ENCODE data around the gene SLC5A10. TPM values are rescaled to one million over a fixed set of nuclear protein-coding genes. Genes with fewer than 3 reads are reported as not detected.

SLC5A10 gene
- polyA plus RNA-seq, 1 donor (not counting 4 experiments of a cell fraction or from before 2014, with no cell fraction given): not detected

DNA sequence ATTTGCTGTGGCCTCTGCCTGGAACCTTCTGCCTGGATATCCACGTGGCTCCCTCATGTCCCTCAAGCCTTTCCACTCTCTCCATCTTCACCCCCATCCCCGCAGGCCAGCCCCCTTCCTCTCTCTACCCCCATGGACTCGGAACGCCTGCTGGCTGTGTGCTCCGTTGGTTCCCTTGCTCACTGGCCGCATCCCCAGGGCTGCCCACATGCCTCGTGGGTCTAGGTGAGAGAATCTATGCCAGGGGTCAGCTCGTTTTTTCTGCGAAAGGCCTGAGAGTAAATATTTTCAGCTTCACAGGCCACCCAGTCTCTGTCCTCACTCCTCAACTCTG lies 12.0 kb downstream of the SLC5A10 start:
- H3K36me3 ChIP-seq (ENCODE audit: control insufficient read depth in 2 of 2, extremely low read depth in 1 of 2, insufficient read depth in 2 of 2, low read length in 2 of 2): no peaks in the 10 kb centered on the region
- FAIRE-seq (no peak), DNase-seq (ENCODE audit: low read depth, low spot score) (no peak)
- no peak overlapping the region for H2AFZ ChIP-seq (ENCODE audit: control insufficient read depth, low read length)
- H3K27me3 ChIP-seq (ENCODE audit: control insufficient read depth, extremely low read depth, insufficient read depth, low read length): no peaks in the 10 kb centered on the region
- peaks cover 32% of the 10 kb centered on the region for H3K4me1 ChIP-seq (ENCODE audit: control insufficient read depth, extremely low read depth, insufficient read depth, low read length)
- TF ChIP-seq CTCF (optimal IDR thresholded peaks at IDR 0.05 in 1 of 3, IDR thresholded peaks at IDR 0.05 in 1 of 3, conservative IDR thresholded peaks at IDR 0.05 in 1 of 3; ENCODE audit: extremely low read depth in 1 of 3, insufficient read depth in 2 of 3, low read length in 3 of 3): no peak
- H3K4me2 ChIP-seq (ENCODE audit: control insufficient read depth, extremely low read depth, insufficient read depth, low read depth, low read length): no peak overlapping the region
- H3K9me1 ChIP-seq (ENCODE audit: control insufficient read depth, extremely low read depth, insufficient read depth, low read length): peaks cover 5% of the 10 kb centered on the region
- dilution Hi-C loops (cut with MboI; ENCODE audit: extremely low pct_ligation_motif_present, low sequenced_read_pairs): no loop called here
- no peaks in the 10 kb centered on the region for H3K9me3 ChIP-seq (ENCODE audit: control insufficient read depth, low read depth, low read length)
- H3K4me3 ChIP-seq (ENCODE audit: control insufficient read depth in 2 of 3, extremely low read depth in 1 of 3, insufficient read depth in 2 of 3, low read depth in 1 of 3, low read length in 3 of 3): no peak overlapping the region
- H4K20me1 ChIP-seq (ENCODE audit: control insufficient read depth, extremely low read depth, insufficient read depth, low read length): peaks cover 2% of the 10 kb centered on the region
- no peak overlapping the region for H3K27ac ChIP-seq (ENCODE audit: control insufficient read depth, insufficient read depth, low read length)
- no peaks in the 10 kb centered on the region for H3K79me2 ChIP-seq (ENCODE audit: control insufficient read depth, insufficient read depth, low read length)
- H3K9ac ChIP-seq (ENCODE audit: control insufficient read depth, extremely low read depth, insufficient read depth, low read length): no peak overlapping the region

DNA sequence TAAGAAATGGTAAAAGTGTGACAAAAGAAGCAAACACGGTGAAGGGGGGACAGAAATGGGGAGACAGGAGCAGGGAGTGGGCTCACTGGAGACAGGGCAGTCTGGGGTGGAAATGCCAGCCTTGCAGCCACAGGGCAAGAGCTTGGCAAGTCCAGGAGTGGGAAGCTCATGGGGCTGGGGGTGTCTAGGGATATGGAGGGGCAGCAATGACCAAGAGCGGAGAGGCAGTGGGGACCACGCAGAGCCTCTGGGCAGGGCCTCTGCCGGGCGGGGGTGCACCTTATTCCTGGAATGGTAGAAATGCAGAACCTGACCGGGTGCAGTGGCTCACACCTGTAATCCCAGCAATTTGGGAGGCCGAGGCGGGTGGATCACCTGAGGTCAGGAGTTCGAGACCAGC lies 12.6 kb downstream of the SLC5A10 start:
- H2AFZ ChIP-seq (ENCODE audit: control insufficient read depth, low read length): no peak overlapping the region
- no peak overlapping the region for H3K4me2 ChIP-seq (ENCODE audit: control insufficient read depth, extremely low read depth, insufficient read depth, low read depth, low read length)
- no peak for TF ChIP-seq EZH2 (IDR thresholded peaks at IDR 0.05; ENCODE audit: low read length)
- TF ChIP-seq CTCF (optimal IDR thresholded peaks at IDR 0.05 in 1 of 3, IDR thresholded peaks at IDR 0.05 in 1 of 3, conservative IDR thresholded peaks at IDR 0.05 in 1 of 3; ENCODE audit: extremely low read depth in 1 of 3, insufficient read depth in 2 of 3, low read length in 3 of 3): no peak
- H4K20me1 ChIP-seq (ENCODE audit: control insufficient read depth, extremely low read depth, insufficient read depth, low read length): peaks cover 2% of the 10 kb centered on the region
- H3K27me3 ChIP-seq (ENCODE audit: control insufficient read depth, extremely low read depth, insufficient read depth, low read length): no peaks in the 10 kb centered on the region
- H3K9me3 ChIP-seq (ENCODE audit: control insufficient read depth, low read depth, low read length): no peaks in the 10 kb centered on the region
- no peak overlapping the region for H3K9ac ChIP-seq (ENCODE audit: control insufficient read depth, extremely low read depth, insufficient read depth, low read length)
- no peak for FAIRE-seq
- dilution Hi-C loops (cut with MboI; ENCODE audit: extremely low pct_ligation_motif_present, low sequenced_read_pairs): no loop called here
- H3K79me2 ChIP-seq (ENCODE audit: control insufficient read depth, insufficient read depth, low read length): no peaks in the 10 kb centered on the region
- H3K27ac ChIP-seq (ENCODE audit: control insufficient read depth, insufficient read depth, low read length): no peak overlapping the region
- H3K4me3 ChIP-seq (ENCODE audit: control insufficient read depth in 2 of 3, extremely low read depth in 1 of 3, insufficient read depth in 2 of 3, low read depth in 1 of 3, low read length in 3 of 3): no peak overlapping the region
- H3K4me1 ChIP-seq (ENCODE audit: control insufficient read depth, extremely low read depth, insufficient read depth, low read length): peaks cover 38% of the 10 kb centered on the region
- peaks cover 0 to 5% of the 10 kb centered on the region in 2 experiments for H3K36me3 ChIP-seq (ENCODE audit: control insufficient read depth in 2 of 2, extremely low read depth in 1 of 2, insufficient read depth in 2 of 2, low read length in 2 of 2)
- DNase-seq (ENCODE audit: low read depth, low spot score): no peak
- H3K9me1 ChIP-seq (ENCODE audit: control insufficient read depth, extremely low read depth, insufficient read depth, low read length): peaks cover 10% of the 10 kb centered on the region

All from keratinocyte (primary cell).